Osteoblast (primary cell): ENCODE measurements around the gene PLXNA2. TPM values are rescaled to one million over a fixed set of nuclear protein-coding genes. Genes with fewer than 3 reads are reported as not detected.

Source experiments
- DNase-seq: peaks from one replicate; pipeline ENCODE4 v3.0.0; 2011; ENCODE audit warnings: low spot score, mixed read lengths; ENCODE audit not compliant: insufficient read length; ENCODE audit errors: missing footprints
- H2AFZ ChIP-seq: 2 replicates; pipeline ENCODE4 v1.6.0; 2011; ENCODE audit warnings: mild to moderate bottlenecking, low read length
- H3K27ac ChIP-seq: 2 replicates; pipeline ENCODE4 v1.5.1; 2011; ENCODE audit warnings: mild to moderate bottlenecking, low read depth, low read length, moderate library complexity
- H3K27me3 ChIP-seq: 2 replicates; pipeline ENCODE4 v1.6.0; 2012; ENCODE audit warnings: mild to moderate bottlenecking, control low read depth, inconsistent platforms, low read length, moderate library complexity; ENCODE audit not compliant: insufficient read depth
- H3K36me3 ChIP-seq: 2 replicates; pipeline ENCODE4 v1.5.1; 2011; ENCODE audit warnings: mild to moderate bottlenecking, low read length, control low read depth, moderate library complexity; ENCODE audit not compliant: insufficient read depth
- H3K4me1 ChIP-seq: 2 replicates; pipeline ENCODE4 v1.5.1; 2011; ENCODE audit warnings: mild to moderate bottlenecking, low read length, control low read depth, moderate library complexity; ENCODE audit not compliant: insufficient read depth
- H3K4me2 ChIP-seq: 2 replicates; pipeline ENCODE4 v1.6.0; 2011; ENCODE audit warnings: mild to moderate bottlenecking, low read length; ENCODE audit not compliant: insufficient read depth
- H3K4me3 ChIP-seq: fragments of 200-600 bp; sonication (generic); 3 replicates; pipeline ENCODE4 v1.5.1; 2012; ENCODE audit warnings: mild to moderate bottlenecking, low read length, inconsistent platforms; ENCODE audit not compliant: insufficient read depth
- H3K79me2 ChIP-seq: 2 replicates; pipeline ENCODE4 v1.6.0; 2012; ENCODE audit warnings: mild to moderate bottlenecking, low read length, control low read depth, inconsistent platforms; ENCODE audit not compliant: insufficient read depth
- H3K9me3 ChIP-seq: 2 replicates; pipeline ENCODE4 v1.5.1; 2011; ENCODE audit warnings: low read depth, low read length, control low read depth
- H4K20me1 ChIP-seq: 2 replicates; pipeline ENCODE4 v1.6.0; 2012; ENCODE audit warnings: mild to moderate bottlenecking, low read length, control low read depth; ENCODE audit not compliant: insufficient read depth
- CTCF ChIP-seq: IDR thresholded peaks from 2 replicates; pipeline ENCODE4 v1.5.1; 2011; ENCODE audit warnings: mild to moderate bottlenecking, low read depth, low read length, moderate library complexity; ENCODE audit errors: extremely low read depth
- total RNA-seq: library from RNA; depleted of rRNA; stranded (reverse); fragments of >200 nt; gene quantifications from 2 replicates; pipeline ENCODE4 v1.2.3, GENCODE V29; 2012

Gene PLXNA2
- total RNA-seq, 1 donor = 3.3 TPM

DNA sequence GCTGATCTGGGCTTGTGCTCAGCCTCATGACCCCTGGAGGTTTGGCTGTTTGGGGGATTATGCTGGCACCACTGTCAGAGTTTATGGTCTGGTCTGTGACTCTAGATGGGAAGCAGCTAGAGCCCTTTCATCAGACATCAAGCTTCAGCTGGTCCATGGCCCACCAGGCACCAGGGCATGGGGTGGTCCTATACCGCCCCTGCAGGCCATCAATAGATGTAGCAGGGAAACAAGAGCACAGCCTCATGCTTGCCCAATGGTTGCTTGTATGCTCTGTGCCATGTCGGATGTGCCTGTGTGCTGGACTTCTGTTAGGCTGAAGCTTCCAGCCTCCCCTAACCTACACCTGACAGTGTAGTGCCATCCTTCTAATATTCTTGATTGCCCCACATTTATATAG, 262.2 kb downstream of the PLXNA2 start:
- no peak overlapping the region for H3K4me2 ChIP-seq
- H3K36me3 ChIP-seq = no peaks in the 10 kb centered on the region
- no peaks in the 10 kb centered on the region for H3K9me3 ChIP-seq
- no peaks in the 10 kb centered on the region for H4K20me1 ChIP-seq
- peak; percentile 51 for TF ChIP-seq CTCF
- H3K79me2 ChIP-seq = no peaks in the 10 kb centered on the region
- no peak overlapping the region for H3K27ac ChIP-seq
- H3K27me3 ChIP-seq = peaks cover 5% of the 10 kb centered on the region
- H3K4me1 ChIP-seq = no peaks in the 10 kb centered on the region
- H3K4me3 ChIP-seq = no peak overlapping the region
- no peak overlapping the region for H2AFZ ChIP-seq
- no peak for DNase-seq

GRCh38 chr1:207978441-207978840, 265.7 kb downstream of the PLXNA2 start:
- Histone ChIP-seq H4K20me1 (no peaks in the 10 kb centered on the region), H3K4me1 (no peaks in the 10 kb centered on the region), H3K4me3 (no peak overlapping the region), H3K27ac (no peak overlapping the region), H3K36me3 (no peaks in the 10 kb centered on the region), H3K4me2 (no peak overlapping the region), H3K9me3 (no peaks in the 10 kb centered on the region), H2AFZ (no peak overlapping the region), H3K27me3 (peaks cover 22% of the 10 kb centered on the region), H3K79me2 (no peaks in the 10 kb centered on the region)
- no peak for DNase-seq
- no peak for TF ChIP-seq CTCF

- no peak for TF ChIP-seq CTCF
- no peaks in the 10 kb centered on the region for H3K36me3 ChIP-seq
- no peak for DNase-seq
Observed at GRCh38 chr1:207977876-207978275, 266.3 kb downstream of the PLXNA2 start.

DNA sequence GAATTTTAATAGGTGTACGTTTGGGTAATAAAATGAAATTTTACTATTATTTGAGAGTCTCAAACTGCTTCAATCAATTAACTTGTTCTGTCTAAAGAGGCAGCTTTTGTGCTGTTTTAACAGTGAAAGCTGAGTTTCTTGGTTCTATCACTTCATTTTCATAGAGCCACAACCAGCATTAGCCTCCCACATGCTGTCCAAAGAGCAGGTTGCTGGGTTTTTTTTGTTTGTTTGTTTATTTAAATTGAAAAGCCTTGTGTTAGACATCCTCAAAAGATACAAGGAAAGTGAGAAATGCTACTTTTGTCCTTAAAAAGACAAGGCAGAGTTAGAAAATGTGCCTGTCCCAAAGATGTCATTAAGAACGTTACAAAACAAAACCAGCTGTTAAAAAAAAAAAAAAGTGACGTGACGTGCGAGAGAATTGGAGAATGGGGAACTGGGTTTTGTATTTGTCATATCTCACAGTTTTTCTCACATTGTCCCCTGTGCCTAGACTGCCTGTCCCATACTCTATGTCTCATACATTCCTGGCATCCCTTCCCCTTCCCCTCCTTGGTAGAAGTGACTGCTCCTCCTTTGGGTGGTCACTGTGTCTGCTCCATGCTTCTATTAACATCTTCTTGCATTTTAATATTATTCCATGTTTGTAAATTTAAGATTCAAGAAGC, 270.2 kb downstream of the PLXNA2 start:
- no peak for TF ChIP-seq CTCF
- Histone ChIP-seq H3K36me3 (no peaks in the 10 kb centered on the region), H3K4me3 (no peak overlapping the region), H3K79me2 (no peaks in the 10 kb centered on the region), H3K27ac (no peak overlapping the region), H2AFZ (no peak overlapping the region), H3K4me1 (no peaks in the 10 kb centered on the region), H4K20me1 (no peaks in the 10 kb centered on the region), H3K4me2 (no peak overlapping the region), H3K27me3 (peaks cover 21% of the 10 kb centered on the region), H3K9me3 (no peaks in the 10 kb centered on the region)
- no peak for DNase-seq

More at GRCh38 chr1:207977876-207978275, 266.3 kb downstream of the PLXNA2 start:
- no peaks in the 10 kb centered on the region for H3K4me1 ChIP-seq
- no peak overlapping the region for H3K4me3 ChIP-seq
- H3K9me3 ChIP-seq = no peaks in the 10 kb centered on the region
- no peak overlapping the region for H3K4me2 ChIP-seq
- no peaks in the 10 kb centered on the region for H3K79me2 ChIP-seq
- H4K20me1 ChIP-seq = no peaks in the 10 kb centered on the region
- peaks cover 22% of the 10 kb centered on the region for H3K27me3 ChIP-seq
- no peak overlapping the region for H2AFZ ChIP-seq
- no peak overlapping the region for H3K27ac ChIP-seq
